Measurements from ENCODE around the gene CYP26C1. TPM values are rescaled to one million over a fixed set of nuclear protein-coding genes. Genes with fewer than 3 reads are reported as not detected.

CYP26C1 gene
- total RNA-seq (0.35 TPM), polyA plus RNA-seq (ENCODE audit: insufficient read depth, low read depth, low replicate concordance) (0.09 TPM)
- long read RNA-seq, donor 1 = 0 reads
- long read RNA-seq, donor 2 = 0 reads
- long read RNA-seq, donor 3 = 0 reads
- long read RNA-seq, donor 4 = 0 reads
- long read RNA-seq, donor 5 = 0 reads
- long read RNA-seq, donor 6 = 0 reads
- long read RNA-seq, donor 7 = 0 reads
- long read RNA-seq, donor 8 = 0 reads
- long read RNA-seq, donor 9 = 0 reads
- long read RNA-seq, donor 10 = 0 reads

- FAIRE-seq (no peak), DNase-seq (peak in 1 of 5 donors; percentile 61)
- Histone ChIP-seq H3K9me3 (ENCODE audit: control insufficient read depth in 2 of 3, insufficient read depth in 1 of 3, low read length in 3 of 3) (no peaks in the 10 kb centered on the region), H3K27ac (ENCODE audit: low read depth in 2 of 2, low read length in 2 of 2) (no peak within 1 kb of the TSS), H3K36me3 (ENCODE audit: control insufficient read depth in 2 of 3, insufficient read depth in 3 of 3, low read length in 3 of 3) (no peaks in the 10 kb centered on the region), H3K27me3 (ENCODE audit: control insufficient read depth, insufficient read depth, low read length) (peaks cover 45% of the 10 kb centered on the region), H3K4me1 (ENCODE audit: control insufficient read depth in 2 of 3, insufficient read depth in 2 of 3, low read depth in 1 of 3, low read length in 3 of 3) (peaks cover 0 to 9% (median 0%) of the 10 kb centered on the region in 3 donors), H3K4me3 (ENCODE audit: low read length in 3 of 3) (no peak within 1 kb of the TSS), H3K9ac (ENCODE audit: low read length in 3 of 3) (no peak within 1 kb of the TSS)
- TF ChIP-seq CTCF (IDR thresholded peaks at IDR 0.05; ENCODE audit: borderline replicate concordance, extremely low read depth, insufficient read depth) = no peak
- intact Hi-C loops (cut with DNase I) = no loop called here
Measured at GRCh38 chr10:93059975-93060886, at the start of gene CYP26C1. Gene CYP26C1 (plus strand): TSS chr10:93060798. CDS start chr10:93061264, 466 bp downstream.

GRCh38 chr10:93015722-93016121 is 44.9 kb upstream of the CYP26C1 start:
- no peak for DNase-seq
- Histone ChIP-seq H3K27me3 (ENCODE audit: control insufficient read depth, insufficient read depth, low read length) (no peaks in the 10 kb centered on the region), H3K4me1 (ENCODE audit: control insufficient read depth in 2 of 3, insufficient read depth in 2 of 3, low read depth in 1 of 3, low read length in 3 of 3) (no peaks in the 10 kb centered on the region), H3K4me3 (ENCODE audit: low read length in 3 of 3) (no peak overlapping the region), H3K9ac (ENCODE audit: low read length in 3 of 3) (no peak overlapping the region), H3K9me3 (ENCODE audit: control insufficient read depth in 2 of 3, insufficient read depth in 1 of 3, low read length in 3 of 3) (no peaks in the 10 kb centered on the region), H3K36me3 (ENCODE audit: control insufficient read depth in 2 of 3, insufficient read depth in 3 of 3, low read length in 3 of 3) (no peaks in the 10 kb centered on the region), H3K27ac (ENCODE audit: low read depth in 2 of 2, low read length in 2 of 2) (no peak overlapping the region)
- FAIRE-seq = no peak
- TF ChIP-seq CTCF (IDR thresholded peaks at IDR 0.05; ENCODE audit: borderline replicate concordance, extremely low read depth, insufficient read depth) = no peak
- intact Hi-C loops (cut with DNase I) = no loop called here

- H3K9me3 ChIP-seq (ENCODE audit: control insufficient read depth in 2 of 3, insufficient read depth in 1 of 3, low read length in 3 of 3) = no peaks in the 10 kb centered on the region
- H3K9ac ChIP-seq (ENCODE audit: low read length in 3 of 3) = no peak overlapping the region
- no peak for DNase-seq
- no peak for TF ChIP-seq CTCF (IDR thresholded peaks at IDR 0.05; ENCODE audit: borderline replicate concordance, extremely low read depth, insufficient read depth)
- H3K4me1 ChIP-seq (ENCODE audit: control insufficient read depth in 2 of 3, insufficient read depth in 2 of 3, low read depth in 1 of 3, low read length in 3 of 3) = no peaks in the 10 kb centered on the region
- FAIRE-seq = no peak
- no peaks in the 10 kb centered on the region for H3K27me3 ChIP-seq (ENCODE audit: control insufficient read depth, insufficient read depth, low read length)
- intact Hi-C loops (cut with DNase I) = no loop called here
- H3K4me3 ChIP-seq (ENCODE audit: low read length in 3 of 3) = no peak overlapping the region
- H3K36me3 ChIP-seq (ENCODE audit: control insufficient read depth in 2 of 3, insufficient read depth in 3 of 3, low read length in 3 of 3) = peaks cover 0 to 3% (median 0%) of the 10 kb centered on the region in 3 donors
- no peak overlapping the region for H3K27ac ChIP-seq (ENCODE audit: low read depth in 2 of 2, low read length in 2 of 2)
Measured at GRCh38 chr10:93023013-93023650, 37.5 kb upstream of the CYP26C1 start.

Data from kidney (tissue), 22 donors.